HEK293 (cell line): ENCODE results near the gene WBP11.

Source experiments
- CTCF ChIA-PET: fragments of 350-600 bp; formaldehyde crosslinking; extraction: SDS; loops from one replicate; lab custom pipeline; 2021; ENCODE audit warnings: antibody characterized with exemption; lab: Yijun Ruan, JAX
- POLR2A ChIA-PET: fragments of 300-600 bp; formaldehyde crosslinking; extraction: SDS; loops from one replicate; lab custom pipeline; 2020; ENCODE audit warnings: antibody characterized with exemption, inconsistent platforms; lab: Yijun Ruan, JAX
- H3K27ac ChIP-seq: fragments of 200-500 bp; sonication (Bioruptor generic); 2 replicates; pipeline ENCODE4 v1.5.1; 2014; ENCODE audit warnings: low read depth, low read length, control low read depth, inconsistent platforms; ENCODE audit errors: extremely low read depth
- H3K36me3 ChIP-seq, 2 experiments: fragments of 200-500 bp in 1 of 2; sonication (Bioruptor generic) in 1 of 2; 1 replicate in 1 of 2; 2 replicates in 1 of 2; pipeline ENCODE4 v1.5.1; 2014 to 2017; ENCODE audit warnings: inconsistent platforms in 2 of 2, low read length in 2 of 2; ENCODE audit not compliant: control insufficient read depth in 2 of 2, insufficient read depth in 1 of 2
- H3K4me1 ChIP-seq: fragments of 200-500 bp; sonication (Bioruptor generic); 2 replicates; pipeline ENCODE4 v1.5.1; 2014; ENCODE audit warnings: mild to moderate bottlenecking, low read length, inconsistent platforms; ENCODE audit not compliant: control insufficient read depth, insufficient read depth
- H3K4me3 ChIP-seq: 2 replicates; pipeline ENCODE4 v1.5.1; 2011; ENCODE audit warnings: low read depth, mild to moderate bottlenecking, control low read depth, low read length, moderate library complexity
- H3K9me3 ChIP-seq: fragments of 200-500 bp; sonication (Bioruptor generic); 2 replicates; pipeline ENCODE4 v1.5.1; 2014; ENCODE audit warnings: low read depth, low read length, inconsistent platforms; ENCODE audit not compliant: control insufficient read depth, insufficient read depth
- ZBTB17 ChIP-seq: fragments of 450-650 bp; formaldehyde crosslinking; IDR thresholded peaks from 2 replicates; pipeline ENCODE4 v1.5.1; 2016; ENCODE audit warnings: missing biosample characterization, missing genetic modification characterization
- ZFP41 ChIP-seq: fragments of 450-650 bp; formaldehyde crosslinking; IDR thresholded peaks from 2 replicates; pipeline ENCODE4 v1.5.1; 2016; ENCODE audit warnings: missing biosample characterization, missing genetic modification characterization, borderline replicate concordance
- ZNF155 ChIP-seq: fragments of 450-650 bp; formaldehyde crosslinking; IDR thresholded peaks from 2 replicates; pipeline ENCODE4 v1.5.1; 2016; ENCODE audit warnings: missing biosample characterization, missing genetic modification characterization
- ZNF19 ChIP-seq: fragments of 450-650 bp; formaldehyde crosslinking; IDR thresholded peaks from 2 replicates; pipeline ENCODE4; 2016; ENCODE audit warnings: missing biosample characterization, missing genetic modification characterization, low read depth
- ZNF2 ChIP-seq: fragments of 450-650 bp; formaldehyde crosslinking; IDR thresholded peaks from 2 replicates; pipeline ENCODE4 v1.5.1; 2016; ENCODE audit warnings: missing biosample characterization, missing genetic modification characterization
- ZNF501 ChIP-seq: fragments of 450-650 bp; formaldehyde crosslinking; IDR thresholded peaks from 2 replicates; pipeline ENCODE4 v1.5.1; 2016; ENCODE audit warnings: missing biosample characterization, missing genetic modification characterization
- ZNF558 ChIP-seq: fragments of 450-650 bp; formaldehyde crosslinking; IDR thresholded peaks from 2 replicates; pipeline ENCODE4 v1.5.1; 2016; ENCODE audit warnings: missing biosample characterization, missing genetic modification characterization
- ZNF560 ChIP-seq: fragments of 450-650 bp; formaldehyde crosslinking; IDR thresholded peaks from 2 replicates; pipeline ENCODE4 v1.5.1; 2017; ENCODE audit warnings: missing biosample characterization, missing genetic modification characterization, borderline replicate concordance
- ZNF660 ChIP-seq: fragments of 450-650 bp; IDR thresholded peaks from 2 replicates; pipeline ENCODE4 v1.5.1; 2018; ENCODE audit warnings: missing biosample characterization, mild to moderate bottlenecking, missing genetic modification characterization
- ZNF843 ChIP-seq: fragments of 450-650 bp; formaldehyde crosslinking; IDR thresholded peaks from 2 replicates; pipeline ENCODE4 v1.5.1; 2016; ENCODE audit warnings: missing biosample characterization, missing genetic modification characterization
- TF ChIP-seq, protein P1 (sequence below): fragments of 450-650 bp; formaldehyde crosslinking; IDR thresholded peaks from 2 replicates; pipeline ENCODE4 v1.5.1; 2016; ENCODE audit warnings: missing biosample characterization, missing genetic modification characterization, borderline replicate concordance
- TF ChIP-seq, protein P2 (sequence below): fragments of 450-650 bp; formaldehyde crosslinking; IDR thresholded peaks from 2 replicates; pipeline ENCODE4; 2016; ENCODE audit warnings: missing biosample characterization, missing genetic modification characterization
- TF ChIP-seq, protein P3 (sequence below): fragments of 450-650 bp; formaldehyde crosslinking; IDR thresholded peaks from 2 replicates; pipeline ENCODE4 v1.5.1; 2016; ENCODE audit warnings: missing biosample characterization, missing genetic modification characterization
- TF ChIP-seq, protein P4 (sequence below): fragments of 450-650 bp; formaldehyde crosslinking; IDR thresholded peaks from 2 replicates; pipeline ENCODE4 v1.5.1; 2017; ENCODE audit warnings: missing biosample characterization, missing genetic modification characterization
- TF ChIP-seq, protein P5 (sequence below): fragments of 450-650 bp; formaldehyde crosslinking; IDR thresholded peaks from 2 replicates; pipeline ENCODE4 v1.5.1; 2016; ENCODE audit warnings: missing biosample characterization, missing genetic modification characterization
- TF ChIP-seq, protein P6 (sequence below): fragments of 450-650 bp; formaldehyde crosslinking; IDR thresholded peaks from 2 replicates; pipeline ENCODE4 v1.5.1; 2016; ENCODE audit warnings: missing biosample characterization, missing genetic modification characterization
- TF ChIP-seq, protein P7 (sequence below): fragments of 450-650 bp; formaldehyde crosslinking; IDR thresholded peaks from 2 replicates; pipeline ENCODE4 v1.5.1; 2016; ENCODE audit warnings: missing biosample characterization, missing genetic modification characterization

Gene WBP11

DNA sequence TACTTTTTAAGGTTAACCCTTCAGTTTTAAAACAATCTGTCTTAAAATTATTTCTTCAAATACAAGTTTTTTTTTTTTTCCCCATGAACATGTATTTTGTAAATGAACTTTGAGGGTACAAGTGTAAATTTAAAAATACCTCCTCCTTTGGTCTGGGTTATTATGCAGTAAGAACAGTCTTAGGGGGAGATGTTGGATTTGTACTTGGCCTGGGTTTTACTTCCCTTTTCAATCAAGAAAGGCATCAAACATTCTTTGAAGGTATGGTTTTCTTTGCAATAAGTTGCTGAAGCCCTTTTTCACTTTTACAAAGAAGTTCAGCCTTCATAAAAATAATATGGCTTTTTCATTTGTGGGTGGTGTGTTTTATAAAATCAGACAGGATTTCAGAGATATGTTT is 20.5 kb downstream of the WBP11 start (continued):
- TF ChIP-seq, protein P1, sequence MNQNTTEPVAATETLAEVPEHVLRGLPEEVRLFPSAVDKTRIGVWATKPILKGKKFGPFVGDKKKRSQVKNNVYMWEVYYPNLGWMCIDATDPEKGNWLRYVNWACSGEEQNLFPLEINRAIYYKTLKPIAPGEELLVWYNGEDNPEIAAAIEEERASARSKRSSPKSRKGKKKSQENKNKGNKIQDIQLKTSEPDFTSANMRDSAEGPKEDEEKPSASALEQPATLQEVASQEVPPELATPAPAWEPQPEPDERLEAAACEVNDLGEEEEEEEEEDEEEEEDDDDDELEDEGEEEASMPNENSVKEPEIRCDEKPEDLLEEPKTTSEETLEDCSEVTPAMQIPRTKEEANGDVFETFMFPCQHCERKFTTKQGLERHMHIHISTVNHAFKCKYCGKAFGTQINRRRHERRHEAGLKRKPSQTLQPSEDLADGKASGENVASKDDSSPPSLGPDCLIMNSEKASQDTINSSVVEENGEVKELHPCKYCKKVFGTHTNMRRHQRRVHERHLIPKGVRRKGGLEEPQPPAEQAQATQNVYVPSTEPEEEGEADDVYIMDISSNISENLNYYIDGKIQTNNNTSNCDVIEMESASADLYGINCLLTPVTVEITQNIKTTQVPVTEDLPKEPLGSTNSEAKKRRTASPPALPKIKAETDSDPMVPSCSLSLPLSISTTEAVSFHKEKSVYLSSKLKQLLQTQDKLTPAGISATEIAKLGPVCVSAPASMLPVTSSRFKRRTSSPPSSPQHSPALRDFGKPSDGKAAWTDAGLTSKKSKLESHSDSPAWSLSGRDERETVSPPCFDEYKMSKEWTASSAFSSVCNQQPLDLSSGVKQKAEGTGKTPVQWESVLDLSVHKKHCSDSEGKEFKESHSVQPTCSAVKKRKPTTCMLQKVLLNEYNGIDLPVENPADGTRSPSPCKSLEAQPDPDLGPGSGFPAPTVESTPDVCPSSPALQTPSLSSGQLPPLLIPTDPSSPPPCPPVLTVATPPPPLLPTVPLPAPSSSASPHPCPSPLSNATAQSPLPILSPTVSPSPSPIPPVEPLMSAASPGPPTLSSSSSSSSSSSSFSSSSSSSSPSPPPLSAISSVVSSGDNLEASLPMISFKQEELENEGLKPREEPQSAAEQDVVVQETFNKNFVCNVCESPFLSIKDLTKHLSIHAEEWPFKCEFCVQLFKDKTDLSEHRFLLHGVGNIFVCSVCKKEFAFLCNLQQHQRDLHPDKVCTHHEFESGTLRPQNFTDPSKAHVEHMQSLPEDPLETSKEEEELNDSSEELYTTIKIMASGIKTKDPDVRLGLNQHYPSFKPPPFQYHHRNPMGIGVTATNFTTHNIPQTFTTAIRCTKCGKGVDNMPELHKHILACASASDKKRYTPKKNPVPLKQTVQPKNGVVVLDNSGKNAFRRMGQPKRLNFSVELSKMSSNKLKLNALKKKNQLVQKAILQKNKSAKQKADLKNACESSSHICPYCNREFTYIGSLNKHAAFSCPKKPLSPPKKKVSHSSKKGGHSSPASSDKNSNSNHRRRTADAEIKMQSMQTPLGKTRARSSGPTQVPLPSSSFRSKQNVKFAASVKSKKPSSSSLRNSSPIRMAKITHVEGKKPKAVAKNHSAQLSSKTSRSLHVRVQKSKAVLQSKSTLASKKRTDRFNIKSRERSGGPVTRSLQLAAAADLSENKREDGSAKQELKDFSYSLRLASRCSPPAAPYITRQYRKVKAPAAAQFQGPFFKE (tag by site-specific recombination), result no peak

DNA sequence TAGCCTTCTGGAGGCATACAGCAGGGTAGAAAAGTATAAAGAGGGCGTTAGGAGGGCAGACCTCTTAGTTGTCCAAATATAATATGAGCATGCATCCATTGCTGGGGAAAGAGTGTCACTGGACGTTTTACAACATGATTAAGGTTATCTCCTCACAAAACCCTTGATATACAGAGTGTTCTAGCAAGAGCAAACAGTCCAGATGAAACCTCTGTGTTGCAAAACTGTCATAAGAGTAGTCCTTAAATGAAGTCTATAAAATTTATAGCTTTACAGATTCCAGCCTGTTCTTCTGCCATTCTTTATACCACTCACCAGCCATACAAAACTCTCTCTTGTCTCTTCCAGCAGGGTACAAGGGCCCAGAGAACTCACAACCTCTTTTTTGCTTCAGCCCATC is 21.7 kb downstream of the WBP11 start:
- ChIA-PET POLR2A (interaction anchor here (2.0 kb wide), 2 partner anchors 10 to 12 kb away, joined by 6 to 8 read pairs; a partner anchor contains a TSS), CTCF (interaction anchor here (0.6 to 0.8 kb wide), 3 partner anchors 11 to 766 kb away, joined by 3 to 4 read pairs (median 4); no protein-coding TSS in a partner anchor)
- Histone ChIP-seq H3K27ac (no peak overlapping the region), H3K36me3 (peaks cover 8 to 27% of the 10 kb centered on the region in 2 experiments; a peak in 2 of 3 replicates), H3K4me1 (peaks cover 7% of the 10 kb centered on the region; the same call in 1 of the 2 replicates), H3K4me3 (no peak overlapping the region), H3K9me3 (no peaks in the 10 kb centered on the region)
- TF ChIP-seq ZNF19, result no peak
- TF ChIP-seq, protein P2, sequence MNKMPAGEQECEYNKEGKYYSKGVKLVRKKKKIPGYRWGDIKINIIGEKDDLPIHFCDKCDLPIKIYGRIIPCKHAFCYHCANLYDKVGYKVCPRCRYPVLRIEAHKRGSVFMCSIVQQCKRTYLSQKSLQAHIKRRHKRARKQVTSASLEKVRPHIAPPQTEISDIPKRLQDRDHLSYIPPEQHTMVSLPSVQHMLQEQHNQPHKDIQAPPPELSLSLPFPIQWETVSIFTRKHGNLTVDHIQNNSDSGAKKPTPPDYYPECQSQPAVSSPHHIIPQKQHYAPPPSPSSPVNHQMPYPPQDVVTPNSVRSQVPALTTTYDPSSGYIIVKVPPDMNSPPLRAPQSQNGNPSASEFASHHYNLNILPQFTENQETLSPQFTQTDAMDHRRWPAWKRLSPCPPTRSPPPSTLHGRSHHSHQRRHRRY (tag by site-specific recombination), result no peak
- no peak for TF ChIP-seq ZNF843 (tag by site-specific recombination)
- TF ChIP-seq ZNF155 (tag by site-specific recombination), result no peak
- TF ChIP-seq ZFP41 (tag by site-specific recombination), result no peak
- TF ChIP-seq, protein P3, sequence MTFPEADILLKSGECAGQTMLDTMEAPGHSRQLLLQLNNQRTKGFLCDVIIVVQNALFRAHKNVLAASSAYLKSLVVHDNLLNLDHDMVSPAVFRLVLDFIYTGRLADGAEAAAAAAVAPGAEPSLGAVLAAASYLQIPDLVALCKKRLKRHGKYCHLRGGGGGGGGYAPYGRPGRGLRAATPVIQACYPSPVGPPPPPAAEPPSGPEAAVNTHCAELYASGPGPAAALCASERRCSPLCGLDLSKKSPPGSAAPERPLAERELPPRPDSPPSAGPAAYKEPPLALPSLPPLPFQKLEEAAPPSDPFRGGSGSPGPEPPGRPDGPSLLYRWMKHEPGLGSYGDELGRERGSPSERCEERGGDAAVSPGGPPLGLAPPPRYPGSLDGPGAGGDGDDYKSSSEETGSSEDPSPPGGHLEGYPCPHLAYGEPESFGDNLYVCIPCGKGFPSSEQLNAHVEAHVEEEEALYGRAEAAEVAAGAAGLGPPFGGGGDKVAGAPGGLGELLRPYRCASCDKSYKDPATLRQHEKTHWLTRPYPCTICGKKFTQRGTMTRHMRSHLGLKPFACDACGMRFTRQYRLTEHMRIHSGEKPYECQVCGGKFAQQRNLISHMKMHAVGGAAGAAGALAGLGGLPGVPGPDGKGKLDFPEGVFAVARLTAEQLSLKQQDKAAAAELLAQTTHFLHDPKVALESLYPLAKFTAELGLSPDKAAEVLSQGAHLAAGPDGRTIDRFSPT (tag by site-specific recombination), result no peak
- no peak for TF ChIP-seq ZNF558 (tag by site-specific recombination)
- no peak for TF ChIP-seq ZNF660 (tag by site-specific recombination)

DNA sequence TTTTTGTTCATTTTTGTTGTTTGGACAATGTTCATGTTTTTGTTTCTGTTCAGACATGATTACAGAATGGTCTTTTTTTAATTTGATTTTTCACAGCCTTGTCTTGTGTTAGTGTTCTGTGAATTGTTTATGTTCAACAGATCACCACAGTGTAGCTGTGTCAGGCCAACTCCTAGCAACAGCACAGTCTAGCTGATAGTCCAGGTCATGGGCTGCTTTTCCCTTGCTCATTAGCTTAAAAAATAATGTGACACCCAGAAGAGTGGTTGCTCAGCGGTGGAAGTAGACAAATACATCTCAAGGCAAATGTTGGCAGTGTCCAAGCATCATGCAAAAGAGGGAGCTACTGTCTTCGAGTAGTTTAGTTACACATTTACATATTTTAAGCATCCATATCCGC is 22.4 kb downstream of the WBP11 start:
- H3K4me1 ChIP-seq, result peaks cover 7% of the 10 kb centered on the region; the same call in 1 of the 2 replicates
- ChIA-PET POLR2A (interaction anchor here (2.0 kb wide), 2 partner anchors 10 to 11 kb away, joined by 6 to 8 read pairs; a partner anchor contains a TSS), CTCF (no interaction called here)
- no peak overlapping the region for H3K27ac ChIP-seq
- H3K4me3 ChIP-seq, result no peak overlapping the region
- no peaks in the 10 kb centered on the region for H3K9me3 ChIP-seq
- H3K36me3 ChIP-seq, result peaks cover 1 to 20% of the 10 kb centered on the region in 2 experiments; a peak in 2 of 3 replicates
- TF ChIP-seq, protein P4, sequence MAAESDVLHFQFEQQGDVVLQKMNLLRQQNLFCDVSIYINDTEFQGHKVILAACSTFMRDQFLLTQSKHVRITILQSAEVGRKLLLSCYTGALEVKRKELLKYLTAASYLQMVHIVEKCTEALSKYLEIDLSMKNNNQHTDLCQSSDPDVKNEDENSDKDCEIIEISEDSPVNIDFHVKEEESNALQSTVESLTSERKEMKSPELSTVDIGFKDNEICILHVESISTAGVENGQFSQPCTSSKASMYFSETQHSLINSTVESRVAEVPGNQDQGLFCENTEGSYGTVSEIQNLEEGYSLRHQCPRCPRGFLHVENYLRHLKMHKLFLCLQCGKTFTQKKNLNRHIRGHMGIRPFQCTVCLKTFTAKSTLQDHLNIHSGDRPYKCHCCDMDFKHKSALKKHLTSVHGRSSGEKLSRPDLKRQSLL (tag by site-specific recombination), result no peak
- TF ChIP-seq, protein P5, sequence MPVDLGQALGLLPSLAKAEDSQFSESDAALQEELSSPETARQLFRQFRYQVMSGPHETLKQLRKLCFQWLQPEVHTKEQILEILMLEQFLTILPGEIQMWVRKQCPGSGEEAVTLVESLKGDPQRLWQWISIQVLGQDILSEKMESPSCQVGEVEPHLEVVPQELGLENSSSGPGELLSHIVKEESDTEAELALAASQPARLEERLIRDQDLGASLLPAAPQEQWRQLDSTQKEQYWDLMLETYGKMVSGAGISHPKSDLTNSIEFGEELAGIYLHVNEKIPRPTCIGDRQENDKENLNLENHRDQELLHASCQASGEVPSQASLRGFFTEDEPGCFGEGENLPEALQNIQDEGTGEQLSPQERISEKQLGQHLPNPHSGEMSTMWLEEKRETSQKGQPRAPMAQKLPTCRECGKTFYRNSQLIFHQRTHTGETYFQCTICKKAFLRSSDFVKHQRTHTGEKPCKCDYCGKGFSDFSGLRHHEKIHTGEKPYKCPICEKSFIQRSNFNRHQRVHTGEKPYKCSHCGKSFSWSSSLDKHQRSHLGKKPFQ (tag by site-specific recombination), result no peak
- TF ChIP-seq ZNF501 (tag by site-specific recombination) (no peak), ZNF2 (no peak), ZNF560 (tag by site-specific recombination) (no peak), ZBTB17 (tag by site-specific recombination) (no peak)
- TF ChIP-seq, protein P6, sequence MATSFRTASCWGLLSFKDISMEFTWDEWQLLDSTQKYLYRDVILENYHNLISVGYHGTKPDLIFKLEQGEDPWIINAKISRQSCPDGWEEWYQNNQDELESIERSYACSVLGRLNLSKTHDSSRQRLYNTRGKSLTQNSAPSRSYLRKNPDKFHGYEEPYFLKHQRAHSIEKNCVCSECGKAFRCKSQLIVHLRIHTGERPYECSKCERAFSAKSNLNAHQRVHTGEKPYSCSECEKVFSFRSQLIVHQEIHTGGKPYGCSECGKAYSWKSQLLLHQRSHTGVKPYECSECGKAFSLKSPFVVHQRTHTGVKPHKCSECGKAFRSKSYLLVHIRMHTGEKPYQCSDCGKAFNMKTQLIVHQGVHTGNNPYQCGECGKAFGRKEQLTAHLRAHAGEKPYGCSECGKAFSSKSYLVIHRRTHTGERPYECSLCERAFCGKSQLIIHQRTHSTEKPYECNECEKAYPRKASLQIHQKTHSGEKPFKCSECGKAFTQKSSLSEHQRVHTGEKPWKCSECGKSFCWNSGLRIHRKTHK (tag by site-specific recombination), result no peak
- TF ChIP-seq, protein P7, sequence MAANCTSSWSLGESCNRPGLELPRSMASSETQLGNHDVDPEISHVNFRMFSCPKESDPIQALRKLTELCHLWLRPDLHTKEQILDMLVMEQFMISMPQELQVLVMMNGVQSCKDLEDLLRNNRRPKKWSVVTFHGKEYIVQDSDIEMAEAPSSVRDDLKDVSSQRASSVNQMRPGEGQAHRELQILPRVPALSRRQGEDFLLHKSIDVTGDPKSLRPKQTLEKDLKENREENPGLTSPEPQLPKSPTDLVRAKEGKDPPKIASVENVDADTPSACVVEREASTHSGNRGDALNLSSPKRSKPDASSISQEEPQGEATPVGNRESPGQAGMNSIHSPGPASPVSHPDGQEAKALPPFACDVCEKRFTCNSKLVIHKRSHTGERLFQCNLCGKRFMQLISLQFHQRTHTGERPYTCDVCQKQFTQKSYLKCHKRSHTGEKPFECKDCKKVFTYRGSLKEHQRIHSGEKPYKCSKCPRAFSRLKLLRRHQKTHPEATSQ (tag by site-specific recombination), result no peak
